GM10266 (cell line): ENCODE results near the gene BORA.

Source experiments
- DNase-seq: peaks from one replicate; pipeline ENCODE4 v3.0.0; 2012; ENCODE audit errors: extremely low spot score
- CTCF ChIP-seq: IDR thresholded peaks from 2 replicates; pipeline ENCODE4 v1.5.1; 2012; ENCODE audit warnings: mild to moderate bottlenecking, low read depth; ENCODE audit not compliant: control insufficient read depth, insufficient read depth; ENCODE audit errors: missing control alignments

Gene BORA

GRCh38 chr13:72792640-72793039 is 64.9 kb downstream of the BORA start:
- DNase-seq: no peak
- TF ChIP-seq CTCF: no peak

DNA sequence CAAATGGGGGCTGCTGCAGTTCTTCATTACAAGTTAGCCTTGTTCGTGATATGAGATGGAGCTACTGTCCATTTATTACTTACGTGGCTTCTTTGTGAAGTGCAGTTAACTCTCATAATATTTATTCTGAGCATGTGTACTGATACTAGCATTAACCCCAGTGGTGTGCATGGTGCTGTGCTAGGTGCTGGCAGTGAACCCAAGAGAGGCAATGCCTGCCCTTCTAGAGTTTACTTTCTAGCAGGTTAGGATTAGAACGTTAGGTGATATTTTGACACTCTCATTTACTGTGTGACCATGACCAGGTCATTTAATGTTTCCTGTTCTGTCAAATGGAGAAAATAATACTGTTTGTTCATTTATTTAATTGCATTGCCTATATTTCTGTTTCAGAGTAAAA is 71.1 kb downstream of the BORA start:
- TF ChIP-seq CTCF: no peak
- no peak for DNase-seq

DNA sequence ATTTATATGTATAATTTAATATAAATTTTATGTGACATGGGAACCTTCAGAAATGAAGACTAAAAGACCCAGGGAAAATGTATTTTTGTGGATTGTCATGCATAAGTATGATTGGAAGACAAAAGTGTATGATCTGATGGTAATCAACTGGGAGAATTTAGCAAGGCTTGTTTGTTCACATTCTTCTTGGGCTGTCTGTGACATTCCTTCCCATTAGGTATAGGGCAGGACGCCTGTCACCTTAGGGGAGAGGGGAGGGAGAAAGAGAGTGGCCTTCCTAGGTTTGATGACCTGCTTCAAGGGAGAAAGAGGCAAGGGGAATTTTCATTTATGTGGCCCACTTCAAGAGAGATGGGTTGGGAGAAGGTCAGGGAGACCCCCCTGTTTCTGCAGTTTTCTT is 76.6 kb downstream of the BORA start:
- no peak for DNase-seq
- no peak for TF ChIP-seq CTCF
